ENCODE results near the gene GDF10. TPM values are rescaled to one million over a fixed set of nuclear protein-coding genes. Genes with fewer than 3 reads are reported as not detected.

Gene GDF10
- total RNA-seq, 1 experiment from 2014 or later: 0.20 TPM

DNA sequence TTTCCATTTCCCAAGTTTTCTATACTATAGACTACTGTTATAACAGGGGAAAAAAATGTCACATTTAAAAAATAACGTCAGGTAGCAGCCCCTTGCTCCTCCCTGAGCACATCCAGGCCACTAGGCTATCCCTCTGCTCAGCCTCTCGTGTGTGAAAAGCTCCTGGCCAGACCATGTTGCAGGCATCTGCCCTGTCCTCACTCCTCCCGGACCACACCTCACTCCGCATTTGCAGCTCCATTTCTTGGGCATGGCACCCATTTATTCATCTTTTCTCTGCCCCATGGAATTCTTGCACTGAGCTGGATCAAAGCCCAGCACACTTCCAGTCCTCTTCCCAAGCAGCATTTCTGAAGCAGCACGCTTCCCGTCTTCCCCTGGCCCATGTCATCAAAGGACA is 20.8 kb downstream of the GDF10 start:
- H3K27me3 Mint-ChIP-seq (ENCODE audit: low read depth): peaks cover 6% of the 10 kb centered on the region
- no peak overlapping the region for H3T11ph ChIP-seq (ENCODE audit: low read length)
- no peak overlapping the region for H3K27ac ChIP-seq (ENCODE audit: insufficient read length, low read depth, low read length)
- H3K4me2 ChIP-seq (ENCODE audit: insufficient read depth, insufficient read length, low read length): no peak overlapping the region
- no peaks in the 10 kb centered on the region for H3K4me1 ChIP-seq (ENCODE audit: insufficient read depth, low read length)
- H4K91ac ChIP-seq (ENCODE audit: insufficient read length, low read depth, low read length): no peak overlapping the region
- no peaks in the 10 kb centered on the region for H3K4me1 Mint-ChIP-seq
- H3K4ac ChIP-seq (ENCODE audit: low read depth, low read length): no peak overlapping the region
- no peak overlapping the region for H2BK12ac ChIP-seq (ENCODE audit: insufficient read length, low read depth, low read length)
- no peak overlapping the region for H3K4me3 Mint-ChIP-seq
- no peak overlapping the region for H3K23ac ChIP-seq (ENCODE audit: insufficient read length, low read depth, low read length)
- no peaks in the 10 kb centered on the region for H3K27me3 ChIP-seq (ENCODE audit: insufficient read depth, low read length)
- no peak overlapping the region for H2AFZ ChIP-seq (ENCODE audit: low read length)
- no peak overlapping the region for H2AK5ac ChIP-seq (ENCODE audit: insufficient read length, low read length)
- no peak overlapping the region for H2BK20ac ChIP-seq (ENCODE audit: low read depth, low read length, poor library complexity, severe bottlenecking)
- no peaks in the 10 kb centered on the region for H3K9me3 ChIP-seq (ENCODE audit: control insufficient read depth, low read depth, low read length)
- H3K79me1 ChIP-seq (ENCODE audit: insufficient read depth, low read depth, low read length, poor library complexity, severe bottlenecking): no peaks in the 10 kb centered on the region
- H3K56ac ChIP-seq (ENCODE audit: insufficient read length, low read depth, low read length): no peak overlapping the region
- H3K27ac Mint-ChIP-seq: peak overlapping the region in 1 of 3 experiments; percentile 45; a peak in 2 of 7 replicates
- H3K18ac ChIP-seq (ENCODE audit: insufficient read length, low read depth, low read length): no peak overlapping the region
- H3K36me3 Mint-ChIP-seq (ENCODE audit: insufficient read depth in 1 of 3, low read depth in 3 of 3): no peaks in the 10 kb centered on the region; a peak in 1 of 7 replicates
- no peak overlapping the region for H3K14ac ChIP-seq (ENCODE audit: insufficient read depth, low read length)
- H2BK15ac ChIP-seq (ENCODE audit: low read depth, low read length): no peak overlapping the region
- H3K23me2 ChIP-seq (ENCODE audit: insufficient read length, low read depth, low read length, poor library complexity, severe bottlenecking): no peaks in the 10 kb centered on the region
- no peak overlapping the region for H2BK5ac ChIP-seq (ENCODE audit: insufficient read length, low read length)
- no peak overlapping the region for H4K8ac ChIP-seq (replicated peaks; ENCODE audit: insufficient read length, low read depth, low read length)
- no peaks in the 10 kb centered on the region; a peak in 3 of 5 replicates for H3K9me3 Mint-ChIP-seq
- no peak overlapping the region for H2BK120ac ChIP-seq (ENCODE audit: low read depth, low read length, poor library complexity, severe bottlenecking)
- DNase-seq: no peak
- H4K5ac ChIP-seq (ENCODE audit: insufficient read length, low read depth, low read length): no peak overlapping the region
- H4K20me1 ChIP-seq (ENCODE audit: control insufficient read depth, insufficient read depth, insufficient read length): no peaks in the 10 kb centered on the region
- H3K9ac ChIP-seq (ENCODE audit: extremely low read depth, insufficient read length, low read length): no peak overlapping the region
- TF ChIP-seq, protein P1, sequence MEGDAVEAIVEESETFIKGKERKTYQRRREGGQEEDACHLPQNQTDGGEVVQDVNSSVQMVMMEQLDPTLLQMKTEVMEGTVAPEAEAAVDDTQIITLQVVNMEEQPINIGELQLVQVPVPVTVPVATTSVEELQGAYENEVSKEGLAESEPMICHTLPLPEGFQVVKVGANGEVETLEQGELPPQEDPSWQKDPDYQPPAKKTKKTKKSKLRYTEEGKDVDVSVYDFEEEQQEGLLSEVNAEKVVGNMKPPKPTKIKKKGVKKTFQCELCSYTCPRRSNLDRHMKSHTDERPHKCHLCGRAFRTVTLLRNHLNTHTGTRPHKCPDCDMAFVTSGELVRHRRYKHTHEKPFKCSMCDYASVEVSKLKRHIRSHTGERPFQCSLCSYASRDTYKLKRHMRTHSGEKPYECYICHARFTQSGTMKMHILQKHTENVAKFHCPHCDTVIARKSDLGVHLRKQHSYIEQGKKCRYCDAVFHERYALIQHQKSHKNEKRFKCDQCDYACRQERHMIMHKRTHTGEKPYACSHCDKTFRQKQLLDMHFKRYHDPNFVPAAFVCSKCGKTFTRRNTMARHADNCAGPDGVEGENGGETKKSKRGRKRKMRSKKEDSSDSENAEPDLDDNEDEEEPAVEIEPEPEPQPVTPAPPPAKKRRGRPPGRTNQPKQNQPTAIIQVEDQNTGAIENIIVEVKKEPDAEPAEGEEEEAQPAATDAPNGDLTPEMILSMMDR (conservative IDR thresholded peaks at IDR 0.05): no peak
- WGBS (ENCODE audit: extremely low coverage, insufficient read length, low lambda C conversion rate): no CpG with 5 or more reads among the region's 6 CpGs
- no peaks in the 10 kb centered on the region for H3K79me2 ChIP-seq (ENCODE audit: insufficient read depth, low read length)
